AG08395 (cell line): Measurements from ENCODE around the gene ERMARD.

ENCODE experiments used
- DNase-seq: peaks from one replicate; pipeline ENCODE4 v3.0.0; 2012; ENCODE audit warnings: mixed read lengths, low spot score

The ERMARD gene

GRCh38 chr6:169802790-169803189 lies 51.4 kb downstream of the ERMARD start:
- DNase-seq, result no peak

GRCh38 chr6:169803271-169803811 lies 51.9 kb downstream of the ERMARD start:
- no peak for DNase-seq

DNA sequence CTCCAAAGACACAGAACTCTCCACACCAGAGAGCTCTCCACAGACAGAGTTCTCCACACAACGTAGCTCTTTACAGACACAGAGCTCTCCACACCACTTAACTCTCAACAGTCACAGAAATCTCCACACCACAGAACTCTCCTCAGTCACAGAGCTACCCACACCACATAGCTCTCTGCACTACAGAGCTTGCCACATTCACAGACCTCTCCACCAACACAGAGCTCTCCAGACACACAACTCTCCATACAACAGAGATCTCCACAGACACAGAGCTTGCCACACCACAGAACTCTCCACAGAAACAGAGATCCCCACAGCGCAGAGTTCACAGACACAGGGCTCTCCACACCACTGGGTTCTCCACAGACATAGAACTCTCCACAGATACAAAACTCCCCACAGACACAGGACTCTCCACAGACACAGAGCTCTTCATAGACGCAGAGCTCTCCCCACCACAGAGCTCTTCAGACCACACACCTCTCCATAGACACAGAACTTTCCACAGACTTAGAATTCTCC lies 52.5 kb downstream of the ERMARD start:
- no peak for DNase-seq

DNA sequence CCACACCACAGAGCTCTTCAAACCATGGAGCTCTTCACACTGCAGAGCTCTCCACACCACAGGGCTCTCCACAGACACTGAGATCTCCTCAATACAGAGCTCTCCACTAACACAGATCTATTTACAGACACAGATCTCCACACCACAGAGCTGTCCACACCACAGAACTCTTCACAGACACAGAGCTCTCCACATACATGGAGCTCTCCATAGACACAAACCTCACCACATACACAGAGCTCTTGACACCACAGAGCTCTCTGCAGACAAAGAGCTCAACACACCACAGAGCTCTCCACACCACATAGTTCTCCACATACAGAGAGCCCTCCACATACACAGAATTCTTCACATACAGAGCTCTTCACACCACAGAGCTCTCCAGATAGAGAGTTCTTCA lies 53.0 kb downstream of the ERMARD start:
- DNase-seq, result no peak

DNA sequence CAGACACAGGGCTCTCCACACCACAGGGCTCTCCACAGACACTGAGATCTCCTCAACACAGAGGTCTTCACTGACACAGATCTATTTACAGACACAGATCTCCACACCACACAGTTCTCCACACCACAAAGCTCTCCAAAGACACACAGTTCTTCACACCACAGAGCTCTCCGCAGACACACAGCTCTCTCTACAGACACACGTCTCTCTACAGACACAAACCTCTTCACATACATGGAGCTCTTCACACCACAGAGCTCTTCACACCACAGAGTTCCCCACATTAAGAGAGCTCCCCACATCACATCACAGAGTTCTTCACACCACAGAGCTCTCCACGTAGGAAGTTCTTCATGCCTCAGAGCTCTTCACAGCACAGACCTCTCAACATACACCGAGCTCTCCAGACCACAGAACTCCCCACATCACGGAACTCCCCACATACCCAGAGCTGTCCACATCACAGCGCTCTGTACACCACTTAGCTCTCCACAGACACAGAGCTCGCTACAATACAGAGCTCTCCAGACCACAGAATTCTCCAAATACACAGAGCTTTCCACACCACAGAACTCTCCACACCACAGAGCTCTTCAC lies 53.9 kb downstream of the ERMARD start:
- DNase-seq, result no peak

GRCh38 chr6:169806701-169807100 lies 55.3 kb downstream of the ERMARD start:
- DNase-seq, result no peak

- DNase-seq, result no peak
Observed at GRCh38 chr6:169807229-169807628, 55.8 kb downstream of the ERMARD start.

- no peak for DNase-seq
Observed at GRCh38 chr6:169807699-169808607, 56.5 kb downstream of the ERMARD start.

DNA sequence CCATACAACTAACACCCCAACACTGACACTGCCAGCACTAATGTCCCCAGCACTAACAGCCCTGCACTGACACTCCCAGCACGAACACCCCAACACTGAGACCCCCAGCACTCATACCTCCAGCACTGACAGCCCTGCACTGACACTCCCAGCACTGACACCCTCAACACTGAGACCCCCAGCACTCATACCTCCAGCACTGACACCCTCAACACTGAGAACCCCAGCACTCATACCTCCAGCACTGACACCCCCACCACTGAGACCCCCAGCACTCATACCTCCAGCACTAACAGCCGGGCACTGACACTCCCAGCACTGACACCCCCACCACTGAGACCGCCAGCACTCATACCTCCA lies 57.2 kb downstream of the ERMARD start:
- DNase-seq, result no peak

DNA sequence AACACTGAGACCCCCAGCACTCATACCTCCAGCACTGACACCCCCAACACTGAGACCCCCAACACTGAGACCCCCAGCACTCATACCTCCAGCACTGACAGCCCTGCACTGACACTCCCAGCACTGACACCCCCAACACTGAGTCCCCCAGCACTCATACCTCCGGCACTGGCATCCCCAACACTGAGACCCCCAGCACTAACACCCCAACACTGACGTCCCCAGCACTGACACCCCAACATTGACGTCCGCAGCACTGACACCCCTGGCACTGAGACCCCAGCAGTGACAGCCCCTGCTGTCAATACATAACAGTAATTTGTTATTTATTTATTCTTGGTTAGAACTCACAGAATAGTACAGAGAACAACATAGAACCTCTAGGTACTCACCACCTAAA lies 58.0 kb downstream of the ERMARD start:
- DNase-seq, result no peak

- no peak for DNase-seq
Observed at GRCh38 chr6:169810066-169810989, 58.9 kb downstream of the ERMARD start.

DNA sequence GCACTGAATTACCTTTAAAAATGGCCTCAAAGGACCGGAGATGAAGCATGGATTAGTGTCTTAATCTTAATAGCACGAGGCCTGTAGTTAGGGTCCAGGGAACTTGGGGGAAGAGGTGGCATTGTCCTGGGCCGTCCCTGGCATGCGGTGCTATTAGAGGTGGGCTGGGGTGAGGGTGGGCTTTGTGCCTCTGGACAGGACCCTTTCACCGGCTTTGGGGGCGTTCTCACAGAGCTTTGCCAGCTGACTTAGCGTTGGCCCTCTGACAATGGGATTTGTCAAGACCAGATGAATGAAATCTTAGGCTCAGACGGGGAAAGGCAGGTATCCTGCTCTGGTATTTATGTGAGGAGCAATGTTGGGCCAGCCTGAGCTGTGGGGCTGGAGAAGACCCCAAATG lies 59.6 kb downstream of the ERMARD start:
- no peak for DNase-seq

- no peak for DNase-seq
Observed at GRCh38 chr6:169811521-169812256, 60.3 kb downstream of the ERMARD start.

GRCh38 chr6:169812257-169812644 lies 60.8 kb downstream of the ERMARD start:
- no peak for DNase-seq

GRCh38 chr6:169813969-169814368 lies 62.5 kb downstream of the ERMARD start:
- no peak for DNase-seq

GRCh38 chr6:169816054-169816453 lies 64.6 kb downstream of the ERMARD start:
- no peak for DNase-seq

DNA sequence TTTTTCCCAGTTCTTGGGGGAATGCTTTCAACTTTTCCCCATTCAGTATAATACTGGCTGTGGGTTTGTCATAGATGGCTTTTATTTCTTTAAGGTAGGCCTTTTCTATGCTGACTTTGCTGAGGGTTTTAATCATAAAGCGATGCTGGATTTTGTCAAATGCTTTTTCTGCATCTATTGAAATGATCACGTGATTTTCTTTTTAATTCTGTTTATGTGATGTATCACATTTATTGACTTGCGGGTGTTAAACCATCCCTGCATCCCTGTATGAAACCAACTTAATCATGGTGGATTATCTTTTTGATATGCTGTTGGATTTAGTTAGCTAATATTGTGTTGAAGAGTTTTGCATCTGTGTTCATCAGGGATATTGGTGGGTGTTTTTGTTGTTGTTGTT lies 65.6 kb downstream of the ERMARD start:
- no peak for DNase-seq

DNA sequence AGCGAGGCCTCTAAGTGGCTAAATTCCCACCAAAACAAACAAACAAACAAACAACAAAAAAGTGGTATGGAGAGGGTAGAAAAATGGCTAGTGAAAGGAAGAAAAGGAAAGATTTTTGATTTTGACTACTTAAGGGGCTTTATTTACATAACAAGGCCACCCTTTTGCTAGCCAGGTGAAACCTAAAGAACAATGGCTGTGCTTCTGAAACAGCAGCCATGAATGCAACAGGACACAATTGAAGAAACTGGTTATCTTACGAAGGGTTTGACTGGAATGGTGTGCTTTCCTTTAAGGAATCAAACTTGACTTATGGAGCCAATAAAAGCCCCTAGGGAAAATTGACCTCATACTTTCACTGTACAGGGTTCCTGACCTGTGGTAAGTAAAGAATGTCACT lies 68.9 kb downstream of the ERMARD start:
- no peak for DNase-seq

DNA sequence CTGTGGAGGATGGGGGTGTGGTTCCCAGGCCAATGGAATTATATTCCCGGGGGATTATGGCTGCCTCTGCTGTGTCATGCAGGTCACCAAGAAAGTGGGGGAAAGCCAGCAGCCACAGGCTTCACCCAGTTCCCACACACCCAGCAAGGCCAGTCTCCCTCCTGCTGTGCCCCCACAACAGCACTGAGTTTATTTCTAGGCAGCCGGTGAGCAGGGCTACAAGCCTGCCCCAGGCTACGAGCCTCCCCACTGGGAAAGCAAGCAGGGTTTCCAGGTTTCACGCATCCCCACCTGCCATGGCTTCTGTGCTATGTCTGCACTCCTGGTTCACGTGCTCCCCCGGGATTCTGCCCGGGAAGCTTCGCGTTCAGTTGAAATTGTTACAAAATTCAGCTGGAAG lies 72.6 kb downstream of the ERMARD start:
- DNase-seq, result no peak

- no peak for DNase-seq
Observed at GRCh38 chr6:169824848-169825557, 73.6 kb downstream of the ERMARD start.
